ENCODE measurements around the gene SCTR.

The SCTR gene

GRCh38 chr2:119486886-119487285, 37.4 kb downstream of the SCTR start:
- no peak for DNase-seq

- no peak for DNase-seq
Observed at GRCh38 chr2:119486196-119486827, 38.0 kb downstream of the SCTR start.

- no peak for DNase-seq
Observed at GRCh38 chr2:119485336-119486110, 38.8 kb downstream of the SCTR start.

- no peak for DNase-seq
Observed at GRCh38 chr2:119484834-119485233, 39.4 kb downstream of the SCTR start.

GRCh38 chr2:119483896-119484718, 40.2 kb downstream of the SCTR start:
- DNase-seq: no peak

- no peak for DNase-seq
Observed at GRCh38 chr2:119483395-119483753, 40.9 kb downstream of the SCTR start.

- DNase-seq: no peak
Observed at GRCh38 chr2:119482481-119483394, 41.5 kb downstream of the SCTR start.

GRCh38 chr2:119481501-119482455, 42.5 kb downstream of the SCTR start:
- DNase-seq: no peak

GRCh38 chr2:119480718-119481142, 43.6 kb downstream of the SCTR start:
- no peak for DNase-seq

GRCh38 chr2:119480184-119480583, 44.1 kb downstream of the SCTR start:
- no peak for DNase-seq

- DNase-seq: no peak
Observed at GRCh38 chr2:119478978-119479295, 45.3 kb downstream of the SCTR start.

GRCh38 chr2:119478188-119478977, 45.9 kb downstream of the SCTR start:
- DNase-seq: no peak

GRCh38 chr2:119477113-119477505, 47.2 kb downstream of the SCTR start:
- DNase-seq: no peak

GRCh38 chr2:119476301-119477112, 47.8 kb downstream of the SCTR start:
- no peak for DNase-seq

- no peak for DNase-seq
Observed at GRCh38 chr2:119475857-119476244, 48.4 kb downstream of the SCTR start.

- no peak for DNase-seq
Observed at GRCh38 chr2:119475225-119475856, 48.9 kb downstream of the SCTR start.

GRCh38 chr2:119474371-119475224, 49.7 kb downstream of the SCTR start:
- no peak for DNase-seq

GRCh38 chr2:119473621-119474370, 50.5 kb downstream of the SCTR start:
- DNase-seq: no peak
